ENCODE data around the gene VIL1.

Gene VIL1

DNA sequence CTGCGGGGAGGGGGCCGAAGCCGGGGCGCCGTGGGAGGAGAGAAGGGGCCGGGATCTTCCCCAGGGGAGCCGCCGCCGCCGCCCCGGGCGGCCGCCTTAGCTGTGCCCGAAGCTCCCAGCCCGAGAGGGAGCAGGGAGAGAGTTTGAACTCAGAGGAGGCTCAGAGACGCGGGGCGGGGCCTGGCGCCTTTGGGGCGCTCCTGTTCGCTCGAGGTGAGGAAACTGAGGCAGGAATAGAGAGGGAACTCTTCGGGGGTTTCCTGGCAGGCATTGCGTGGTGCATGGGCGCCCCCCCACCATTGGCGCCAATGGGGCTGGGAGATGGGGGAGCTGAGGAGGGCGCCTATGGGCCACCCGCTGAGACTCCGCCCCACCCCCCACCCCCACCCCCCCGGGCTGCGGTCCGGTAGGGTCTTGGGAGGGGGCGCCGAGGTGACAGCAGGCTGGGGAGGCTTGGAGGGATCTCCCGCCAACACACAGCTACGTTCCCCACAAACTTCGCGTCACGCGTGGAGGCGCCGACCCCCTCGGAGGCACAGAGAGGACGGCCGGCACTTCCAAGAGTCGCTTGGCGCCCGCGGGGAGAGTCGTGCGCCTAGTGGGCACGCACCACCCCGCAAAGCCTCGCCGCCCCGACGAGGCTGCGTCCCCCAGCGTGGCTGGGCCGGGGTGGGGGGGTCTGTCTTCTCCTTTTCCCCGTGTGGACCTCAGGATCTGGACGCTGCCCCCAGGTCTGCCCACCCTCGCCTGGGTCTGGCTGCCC, 18.6 kb upstream of the VIL1 start:
- TF ChIP-seq TCF12 (IDR thresholded peaks at IDR 0.05; ENCODE audit: low read depth) (no peak), ZBTB7A (IDR thresholded peaks at IDR 0.05; ENCODE audit: low read depth) (peak; percentile 90)
- TF ChIP-seq, protein P1, sequence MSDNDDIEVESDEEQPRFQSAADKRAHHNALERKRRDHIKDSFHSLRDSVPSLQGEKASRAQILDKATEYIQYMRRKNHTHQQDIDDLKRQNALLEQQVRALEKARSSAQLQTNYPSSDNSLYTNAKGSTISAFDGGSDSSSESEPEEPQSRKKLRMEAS (IDR thresholded peaks at IDR 0.05): peak; percentile 40; the same call in 1 of the 2 replicates

DNA sequence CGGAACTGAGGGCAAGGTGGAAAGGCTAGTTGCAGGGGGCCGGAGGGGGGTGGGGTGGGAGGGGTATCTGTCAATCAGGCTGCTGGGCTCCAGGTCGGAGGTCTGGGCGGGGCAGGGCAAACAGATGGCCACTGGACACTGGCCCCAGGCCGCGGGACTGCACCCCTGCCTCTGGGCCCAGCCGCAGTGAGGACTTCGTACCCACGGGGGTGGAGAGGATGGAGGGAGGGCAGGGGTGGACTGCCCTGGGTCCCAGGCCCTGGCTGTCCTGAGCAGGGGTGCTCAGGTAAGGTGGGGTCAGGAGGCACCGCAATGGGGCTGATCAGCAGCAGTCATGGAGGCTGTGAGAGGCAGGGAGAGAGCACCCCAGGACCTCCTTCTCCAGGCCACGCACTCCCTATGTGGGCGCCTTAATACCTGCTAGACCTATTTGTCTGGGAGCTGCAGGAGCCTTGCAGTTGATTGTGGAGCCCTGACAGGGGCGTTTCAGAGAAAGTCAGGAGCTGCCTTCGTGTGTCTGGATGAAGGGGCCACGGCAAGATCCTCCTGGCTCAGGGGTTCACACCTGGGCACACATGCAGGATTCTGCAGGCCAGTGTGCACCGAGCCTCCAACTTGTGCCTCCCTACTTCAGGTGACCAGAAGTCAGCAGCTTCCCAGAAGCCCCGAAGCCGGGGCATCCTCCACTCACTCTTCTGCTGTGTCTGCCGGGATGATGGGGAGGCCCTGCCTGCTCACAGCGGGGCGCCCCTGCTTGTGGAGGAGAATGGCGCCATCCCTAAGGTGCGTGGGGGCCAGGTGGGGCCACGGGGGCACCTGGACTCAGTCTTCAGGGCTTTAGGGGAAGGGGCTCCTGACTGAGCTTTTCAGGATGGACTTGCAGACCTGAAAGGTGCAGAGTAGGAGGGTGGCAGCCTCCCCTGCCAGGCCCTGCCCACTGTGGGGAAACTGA, 17.7 kb upstream of the VIL1 start:
- TF ChIP-seq TCF12 (IDR thresholded peaks at IDR 0.05; ENCODE audit: low read depth): no peak
- TF ChIP-seq TAF1 (IDR thresholded peaks at IDR 0.05; ENCODE audit: low read depth): no peak
- TF ChIP-seq ZBTB7A (IDR thresholded peaks at IDR 0.05; ENCODE audit: low read depth): no peak

DNA sequence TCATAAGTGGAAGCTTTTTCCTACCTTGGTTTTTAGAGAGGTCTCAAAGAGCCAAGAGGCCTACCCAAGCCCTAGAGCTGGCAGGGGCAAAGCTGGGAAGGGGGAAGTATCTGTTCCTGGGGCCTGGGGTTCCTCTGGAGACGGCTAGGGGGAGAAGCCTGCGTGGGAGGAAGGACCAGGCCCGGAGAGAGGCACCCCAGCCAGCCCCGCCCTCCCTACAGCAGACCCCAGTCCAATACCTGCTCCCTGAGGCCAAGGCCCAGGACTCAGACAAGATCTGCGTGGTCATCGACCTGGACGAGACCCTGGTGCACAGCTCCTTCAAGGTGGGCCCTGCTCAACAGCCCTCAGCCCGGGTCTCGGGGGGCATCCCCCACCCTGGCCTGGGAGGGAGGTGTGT, 17.0 kb upstream of the VIL1 start:
- no peak for TF ChIP-seq EGR1 (IDR thresholded peaks at IDR 0.05)
- no peak for TF ChIP-seq ZBTB7A (IDR thresholded peaks at IDR 0.05; ENCODE audit: low read depth)
- no peak for TF ChIP-seq NFIC (IDR thresholded peaks at IDR 0.05)
- no peak for TF ChIP-seq RAD21 (IDR thresholded peaks at IDR 0.05; ENCODE audit: low read depth)
- no peak for TF ChIP-seq TCF12 (IDR thresholded peaks at IDR 0.05; ENCODE audit: low read depth)
- no peak for TF ChIP-seq FOXM1 (IDR thresholded peaks at IDR 0.05; ENCODE audit: borderline replicate concordance, low read depth)
- no peak for TF ChIP-seq CREB1 (IDR thresholded peaks at IDR 0.05; ENCODE audit: low read depth)
- no peak for TF ChIP-seq EP300 (IDR thresholded peaks at IDR 0.05; ENCODE audit: borderline replicate concordance)
- no peak for TF ChIP-seq TAF1 (IDR thresholded peaks at IDR 0.05; ENCODE audit: low read depth)
- TF ChIP-seq TEAD4 (IDR thresholded peaks at IDR 0.05): no peak
- TF ChIP-seq, protein P1 (IDR thresholded peaks at IDR 0.05): no peak
- TF ChIP-seq, protein P2, sequence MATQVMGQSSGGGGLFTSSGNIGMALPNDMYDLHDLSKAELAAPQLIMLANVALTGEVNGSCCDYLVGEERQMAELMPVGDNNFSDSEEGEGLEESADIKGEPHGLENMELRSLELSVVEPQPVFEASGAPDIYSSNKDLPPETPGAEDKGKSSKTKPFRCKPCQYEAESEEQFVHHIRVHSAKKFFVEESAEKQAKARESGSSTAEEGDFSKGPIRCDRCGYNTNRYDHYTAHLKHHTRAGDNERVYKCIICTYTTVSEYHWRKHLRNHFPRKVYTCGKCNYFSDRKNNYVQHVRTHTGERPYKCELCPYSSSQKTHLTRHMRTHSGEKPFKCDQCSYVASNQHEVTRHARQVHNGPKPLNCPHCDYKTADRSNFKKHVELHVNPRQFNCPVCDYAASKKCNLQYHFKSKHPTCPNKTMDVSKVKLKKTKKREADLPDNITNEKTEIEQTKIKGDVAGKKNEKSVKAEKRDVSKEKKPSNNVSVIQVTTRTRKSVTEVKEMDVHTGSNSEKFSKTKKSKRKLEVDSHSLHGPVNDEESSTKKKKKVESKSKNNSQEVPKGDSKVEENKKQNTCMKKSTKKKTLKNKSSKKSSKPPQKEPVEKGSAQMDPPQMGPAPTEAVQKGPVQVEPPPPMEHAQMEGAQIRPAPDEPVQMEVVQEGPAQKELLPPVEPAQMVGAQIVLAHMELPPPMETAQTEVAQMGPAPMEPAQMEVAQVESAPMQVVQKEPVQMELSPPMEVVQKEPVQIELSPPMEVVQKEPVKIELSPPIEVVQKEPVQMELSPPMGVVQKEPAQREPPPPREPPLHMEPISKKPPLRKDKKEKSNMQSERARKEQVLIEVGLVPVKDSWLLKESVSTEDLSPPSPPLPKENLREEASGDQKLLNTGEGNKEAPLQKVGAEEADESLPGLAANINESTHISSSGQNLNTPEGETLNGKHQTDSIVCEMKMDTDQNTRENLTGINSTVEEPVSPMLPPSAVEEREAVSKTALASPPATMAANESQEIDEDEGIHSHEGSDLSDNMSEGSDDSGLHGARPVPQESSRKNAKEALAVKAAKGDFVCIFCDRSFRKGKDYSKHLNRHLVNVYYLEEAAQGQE (IDR thresholded peaks at IDR 0.05; ENCODE audit: low read depth): no peak
- TF ChIP-seq, protein P3, sequence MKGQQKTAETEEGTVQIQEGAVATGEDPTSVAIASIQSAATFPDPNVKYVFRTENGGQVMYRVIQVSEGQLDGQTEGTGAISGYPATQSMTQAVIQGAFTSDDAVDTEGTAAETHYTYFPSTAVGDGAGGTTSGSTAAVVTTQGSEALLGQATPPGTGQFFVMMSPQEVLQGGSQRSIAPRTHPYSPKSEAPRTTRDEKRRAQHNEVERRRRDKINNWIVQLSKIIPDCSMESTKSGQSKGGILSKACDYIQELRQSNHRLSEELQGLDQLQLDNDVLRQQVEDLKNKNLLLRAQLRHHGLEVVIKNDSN (IDR thresholded peaks at IDR 0.05): no peak

DNA sequence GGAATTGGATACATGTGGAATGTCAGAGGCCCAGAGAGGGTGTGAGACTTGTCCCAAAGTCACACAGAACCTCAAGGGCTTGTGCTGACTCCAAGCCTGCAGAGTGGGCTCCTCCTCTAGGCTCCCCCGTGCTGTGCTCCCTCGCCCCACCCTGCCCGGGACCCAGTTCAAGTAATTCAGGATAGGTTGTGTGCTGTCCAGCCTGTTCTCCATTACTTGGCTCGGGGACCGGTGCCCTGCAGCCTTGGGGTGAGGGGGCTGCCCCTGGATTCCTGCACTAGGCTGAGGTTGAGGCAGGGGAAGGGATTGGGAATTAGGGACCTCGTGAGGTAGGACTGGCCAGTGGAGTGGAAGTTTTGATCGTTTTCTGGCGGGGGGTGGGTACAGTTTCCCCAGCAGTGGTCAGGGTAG, 16.4 kb upstream of the VIL1 start:
- TF ChIP-seq TEAD4 (IDR thresholded peaks at IDR 0.05) (no peak), YY1 (IDR thresholded peaks at IDR 0.05; ENCODE audit: low read depth) (no peak), TAF1 (IDR thresholded peaks at IDR 0.05; ENCODE audit: low read depth) (no peak), RAD21 (IDR thresholded peaks at IDR 0.05; ENCODE audit: low read depth) (no peak), EP300 (IDR thresholded peaks at IDR 0.05; ENCODE audit: borderline replicate concordance) (no peak), EGR1 (IDR thresholded peaks at IDR 0.05) (no peak), ZBTB7A (IDR thresholded peaks at IDR 0.05; ENCODE audit: low read depth) (no peak), FOXM1 (IDR thresholded peaks at IDR 0.05; ENCODE audit: borderline replicate concordance, low read depth) (no peak), TCF12 (IDR thresholded peaks at IDR 0.05; ENCODE audit: low read depth) (no peak), NFIC (IDR thresholded peaks at IDR 0.05) (no peak), CEBPB (IDR thresholded peaks at IDR 0.05) (no peak), CREB1 (IDR thresholded peaks at IDR 0.05; ENCODE audit: low read depth) (no peak)
- TF ChIP-seq, protein P2 (IDR thresholded peaks at IDR 0.05; ENCODE audit: low read depth): no peak
- TF ChIP-seq, protein P1 (IDR thresholded peaks at IDR 0.05): no peak
- TF ChIP-seq, protein P3 (IDR thresholded peaks at IDR 0.05): no peak

DNA sequence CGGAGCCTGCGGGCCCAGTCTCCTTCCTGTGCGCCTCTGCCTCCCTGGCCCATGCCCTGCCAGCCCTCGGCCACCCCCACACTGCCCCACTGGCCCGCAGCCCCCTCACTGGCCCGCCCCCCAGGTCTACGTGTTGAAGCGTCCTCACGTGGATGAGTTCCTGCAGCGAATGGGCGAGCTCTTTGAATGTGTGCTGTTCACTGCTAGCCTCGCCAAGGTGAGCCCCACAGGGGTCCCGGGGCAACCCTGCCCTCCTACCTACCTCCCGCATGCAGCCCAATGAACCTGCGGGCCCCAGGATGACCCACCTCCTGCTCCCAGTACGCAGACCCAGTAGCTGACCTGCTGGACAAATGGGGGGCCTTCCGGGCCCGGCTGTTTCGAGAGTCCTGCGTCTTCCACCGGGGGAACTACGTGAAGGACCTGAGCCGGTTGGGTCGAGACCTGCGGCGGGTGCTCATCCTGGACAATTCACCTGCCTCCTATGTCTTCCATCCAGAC, 16.0 kb upstream of the VIL1 start:
- TF ChIP-seq CEBPB (IDR thresholded peaks at IDR 0.05) (no peak), TCF12 (IDR thresholded peaks at IDR 0.05; ENCODE audit: low read depth) (no peak), CREB1 (IDR thresholded peaks at IDR 0.05; ENCODE audit: low read depth) (no peak), YY1 (IDR thresholded peaks at IDR 0.05; ENCODE audit: low read depth) (no peak), TAF1 (IDR thresholded peaks at IDR 0.05; ENCODE audit: low read depth) (no peak), EGR1 (IDR thresholded peaks at IDR 0.05) (no peak), NFIC (IDR thresholded peaks at IDR 0.05) (no peak), EP300 (IDR thresholded peaks at IDR 0.05; ENCODE audit: borderline replicate concordance) (no peak), TEAD4 (IDR thresholded peaks at IDR 0.05) (no peak), RAD21 (IDR thresholded peaks at IDR 0.05; ENCODE audit: low read depth) (no peak), FOXM1 (IDR thresholded peaks at IDR 0.05; ENCODE audit: borderline replicate concordance, low read depth) (no peak), ZBTB7A (IDR thresholded peaks at IDR 0.05; ENCODE audit: low read depth) (no peak)
- TF ChIP-seq, protein P2 (IDR thresholded peaks at IDR 0.05; ENCODE audit: low read depth): no peak
- TF ChIP-seq, protein P3 (IDR thresholded peaks at IDR 0.05): no peak
- TF ChIP-seq, protein P1 (IDR thresholded peaks at IDR 0.05): no peak

Data from Ishikawa (cell line).